Erythroblast (primary cell): ENCODE data around the gene AKR1C1.
"Not testable (repeated sequence)": the region's sequence is repeated elsewhere in the genome, so short reads cannot be mapped to it uniquely, and the experiment has no call there.

Experiments used
- GATA1 ChIP-seq: IDR thresholded peaks from 2 replicates; pipeline ENCODE4 v1.6.1; 2011; ENCODE audit warnings: low read depth, mild to moderate bottlenecking, control low read depth, low read length, moderate library complexity
- POLR2A ChIP-seq: IDR thresholded peaks from 2 replicates; pipeline ENCODE4 v1.6.1; 2011; ENCODE audit warnings: mild to moderate bottlenecking, low read length

DNA sequence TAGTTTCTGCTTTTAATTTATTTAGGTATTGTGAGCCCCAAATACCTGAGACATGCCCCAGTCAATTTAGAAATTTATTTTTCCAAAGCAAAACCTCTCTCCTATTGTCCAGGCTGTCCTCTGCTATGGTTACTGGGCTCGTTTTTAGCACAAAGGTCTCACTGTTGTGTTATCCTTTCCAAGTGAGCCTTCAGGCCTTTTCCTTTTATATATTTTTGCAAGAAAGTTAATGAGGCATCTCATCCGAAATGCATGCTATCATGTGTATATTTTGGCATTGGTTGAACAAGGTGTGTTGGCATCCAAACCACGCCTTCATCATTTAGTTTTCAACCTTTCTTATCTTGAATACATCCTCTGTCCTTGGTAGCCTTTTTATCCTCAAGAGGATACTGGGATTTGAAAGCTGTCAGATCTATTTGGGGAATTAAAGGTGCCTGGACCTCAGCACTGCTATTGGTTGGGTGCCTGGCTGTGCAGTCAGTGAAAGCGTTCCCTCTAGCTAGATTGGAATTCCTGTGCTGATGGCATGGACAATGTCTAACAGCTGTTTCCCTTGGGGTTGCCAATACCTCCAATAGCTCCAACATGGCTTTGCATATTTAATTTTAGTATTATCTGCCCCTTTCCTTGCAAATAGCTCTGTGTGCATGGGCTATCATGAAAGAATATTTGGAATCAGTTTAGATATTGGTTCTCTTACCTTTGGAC, 51.1 kb downstream of the AKR1C1 start:
- not testable (repeated sequence) for TF ChIP-seq POLR2A, GATA1
